ENCODE measurements around the gene NEK6. TPM values are rescaled to one million over a fixed set of nuclear protein-coding genes. Genes with fewer than 3 reads are reported as not detected.

Gene NEK6
- total RNA-seq, 1 donor from 2014 or later: 125 TPM

DNA sequence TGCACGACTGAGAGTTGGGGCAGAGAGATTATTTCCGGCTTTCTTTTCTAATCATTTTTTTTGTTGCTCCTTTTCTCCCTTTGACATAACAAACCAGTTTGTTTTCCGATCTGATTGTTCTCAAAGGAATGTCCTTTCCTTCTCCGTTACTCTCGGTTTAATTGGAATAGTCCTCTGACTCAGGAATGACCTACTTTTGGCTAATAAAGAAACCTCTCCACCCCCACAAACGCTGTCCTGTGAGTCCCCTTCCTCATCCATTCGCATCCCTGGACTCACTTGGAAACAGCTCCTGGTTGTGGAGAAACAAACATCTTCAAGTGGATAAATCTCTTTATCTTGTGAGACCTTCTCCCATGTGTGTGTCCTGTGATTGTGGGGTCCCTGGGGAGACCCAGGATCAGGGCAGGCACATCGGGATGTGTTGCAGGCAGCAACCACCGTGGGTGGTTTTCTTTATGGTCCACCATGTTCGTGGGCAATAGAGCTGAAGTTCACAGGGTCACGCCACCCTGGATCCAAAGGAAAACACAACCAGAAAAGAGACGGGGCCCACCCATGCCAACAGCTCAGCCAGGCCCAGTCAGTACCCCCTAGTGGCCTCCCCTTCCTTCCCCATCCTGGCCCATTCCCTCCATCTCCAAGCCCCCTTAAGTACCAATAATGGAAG, 45.2 kb upstream of the NEK6 start:
- Histone ChIP-seq H3K4me3 (no peak overlapping the region), H3K9me3 (no peaks in the 10 kb centered on the region), H3K36me3 (no peaks in the 10 kb centered on the region), H3K27ac (no peak overlapping the region), H3K27me3 (ENCODE audit: low read depth) (no peaks in the 10 kb centered on the region), H3K4me1 (peaks cover 42% of the 10 kb centered on the region)
- intact Hi-C loops (cut with DNase I): no loop called here
- DNase-seq: no peak
- no peak for ATAC-seq
- TF ChIP-seq, protein P1, sequence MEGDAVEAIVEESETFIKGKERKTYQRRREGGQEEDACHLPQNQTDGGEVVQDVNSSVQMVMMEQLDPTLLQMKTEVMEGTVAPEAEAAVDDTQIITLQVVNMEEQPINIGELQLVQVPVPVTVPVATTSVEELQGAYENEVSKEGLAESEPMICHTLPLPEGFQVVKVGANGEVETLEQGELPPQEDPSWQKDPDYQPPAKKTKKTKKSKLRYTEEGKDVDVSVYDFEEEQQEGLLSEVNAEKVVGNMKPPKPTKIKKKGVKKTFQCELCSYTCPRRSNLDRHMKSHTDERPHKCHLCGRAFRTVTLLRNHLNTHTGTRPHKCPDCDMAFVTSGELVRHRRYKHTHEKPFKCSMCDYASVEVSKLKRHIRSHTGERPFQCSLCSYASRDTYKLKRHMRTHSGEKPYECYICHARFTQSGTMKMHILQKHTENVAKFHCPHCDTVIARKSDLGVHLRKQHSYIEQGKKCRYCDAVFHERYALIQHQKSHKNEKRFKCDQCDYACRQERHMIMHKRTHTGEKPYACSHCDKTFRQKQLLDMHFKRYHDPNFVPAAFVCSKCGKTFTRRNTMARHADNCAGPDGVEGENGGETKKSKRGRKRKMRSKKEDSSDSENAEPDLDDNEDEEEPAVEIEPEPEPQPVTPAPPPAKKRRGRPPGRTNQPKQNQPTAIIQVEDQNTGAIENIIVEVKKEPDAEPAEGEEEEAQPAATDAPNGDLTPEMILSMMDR (IDR thresholded peaks at IDR 0.05): no peak

DNA sequence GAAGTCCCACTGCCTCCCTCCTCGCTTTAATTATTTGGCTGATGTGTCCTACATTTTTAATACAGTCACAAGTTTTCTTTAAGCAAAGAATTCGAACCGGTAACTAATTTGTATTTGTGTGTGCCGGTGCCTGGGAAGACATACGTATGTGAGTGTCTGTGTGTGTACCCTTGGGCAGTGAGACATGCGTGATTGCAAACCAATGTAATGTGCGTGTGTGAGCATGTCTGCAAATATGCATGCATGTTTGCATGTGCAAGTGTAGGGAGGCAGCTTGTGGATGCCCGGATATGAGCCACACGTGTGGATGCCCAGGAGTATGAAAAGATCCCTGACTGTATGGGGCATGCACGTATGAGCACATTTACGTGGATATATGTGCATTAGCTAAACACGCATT, 44.4 kb upstream of the NEK6 start:
- Histone ChIP-seq H3K36me3 (no peaks in the 10 kb centered on the region), H3K4me3 (no peak overlapping the region), H3K4me1 (peaks cover 49% of the 10 kb centered on the region), H3K27ac (no peak overlapping the region), H3K9me3 (no peaks in the 10 kb centered on the region), H3K27me3 (ENCODE audit: low read depth) (no peaks in the 10 kb centered on the region)
- DNase-seq (no peak), ATAC-seq (no peak)
- intact Hi-C loops (cut with DNase I): no loop called here
- TF ChIP-seq, protein P1 (IDR thresholded peaks at IDR 0.05): no peak

DNA sequence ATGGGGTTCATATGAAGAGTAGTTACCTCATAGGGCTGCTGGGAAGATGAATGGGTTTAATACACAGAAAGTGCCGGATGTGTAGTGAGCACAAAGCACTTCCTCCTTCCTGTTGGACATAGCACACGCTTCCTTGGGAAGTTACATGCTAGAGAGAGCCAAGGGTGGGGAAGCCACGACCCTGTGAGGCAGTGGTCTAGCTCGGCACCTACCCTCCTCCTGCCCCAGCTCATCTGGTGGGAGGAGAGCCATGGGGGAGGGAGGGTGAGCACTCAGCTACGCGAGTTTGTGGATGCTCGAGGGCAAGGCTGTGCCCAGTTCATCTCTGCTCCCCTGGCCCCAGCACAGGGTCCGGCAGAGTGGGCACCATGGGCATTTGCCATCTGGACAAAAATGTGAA, 43.6 kb upstream of the NEK6 start:
- Histone ChIP-seq H3K9me3 (no peaks in the 10 kb centered on the region), H3K27me3 (ENCODE audit: low read depth) (no peaks in the 10 kb centered on the region), H3K36me3 (no peaks in the 10 kb centered on the region), H3K4me3 (no peak overlapping the region), H3K27ac (no peak overlapping the region), H3K4me1 (peaks cover 57% of the 10 kb centered on the region)
- ATAC-seq: no peak
- TF ChIP-seq, protein P1 (IDR thresholded peaks at IDR 0.05): no peak
- no peak for DNase-seq
- intact Hi-C loops (cut with DNase I): no loop called here

DNA sequence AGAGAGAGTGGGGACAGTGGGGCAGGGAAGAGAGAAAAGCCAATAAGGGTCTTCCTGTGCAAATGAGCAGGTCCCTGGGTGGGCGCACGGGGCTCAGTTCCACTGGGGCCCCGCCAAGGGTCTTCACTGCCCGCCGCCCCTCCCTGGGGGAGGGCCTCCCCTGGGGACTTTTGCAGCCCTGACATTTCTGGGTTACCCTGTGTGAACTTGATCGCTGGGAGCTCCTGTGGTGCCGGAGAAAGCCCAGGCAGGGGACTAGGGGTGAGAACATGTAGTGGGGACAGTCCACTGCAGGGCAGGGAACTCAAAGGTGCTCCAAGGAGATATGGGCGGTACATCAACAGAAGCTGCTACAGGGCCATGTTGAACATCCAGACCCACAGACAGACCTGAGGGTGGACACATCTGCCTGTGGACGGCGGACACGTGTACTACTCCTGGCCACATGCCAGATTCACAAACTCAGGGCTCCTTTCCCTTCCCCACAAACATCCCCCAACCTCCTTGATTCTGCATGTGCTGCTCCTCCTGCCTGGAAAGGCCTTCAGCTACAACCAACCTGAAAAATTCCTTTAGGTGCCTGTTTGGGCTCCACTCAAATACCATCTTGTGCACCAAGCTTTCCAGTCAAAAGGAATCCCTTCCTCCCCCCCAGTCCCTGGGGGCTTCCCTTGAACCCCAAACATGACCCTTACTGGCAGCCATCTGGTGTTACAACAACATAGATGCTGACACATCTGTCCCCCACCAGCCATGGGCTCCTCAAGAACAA, 43.0 kb upstream of the NEK6 start:
- intact Hi-C loops (cut with DNase I): no loop called here
- TF ChIP-seq, protein P1 (IDR thresholded peaks at IDR 0.05): no peak
- Histone ChIP-seq H3K27ac (no peak overlapping the region), H3K36me3 (no peaks in the 10 kb centered on the region), H3K9me3 (no peaks in the 10 kb centered on the region), H3K27me3 (ENCODE audit: low read depth) (no peaks in the 10 kb centered on the region), H3K4me1 (peaks cover 63% of the 10 kb centered on the region), H3K4me3 (no peak overlapping the region)
- DNase-seq (no peak), ATAC-seq (no peak)

DNA sequence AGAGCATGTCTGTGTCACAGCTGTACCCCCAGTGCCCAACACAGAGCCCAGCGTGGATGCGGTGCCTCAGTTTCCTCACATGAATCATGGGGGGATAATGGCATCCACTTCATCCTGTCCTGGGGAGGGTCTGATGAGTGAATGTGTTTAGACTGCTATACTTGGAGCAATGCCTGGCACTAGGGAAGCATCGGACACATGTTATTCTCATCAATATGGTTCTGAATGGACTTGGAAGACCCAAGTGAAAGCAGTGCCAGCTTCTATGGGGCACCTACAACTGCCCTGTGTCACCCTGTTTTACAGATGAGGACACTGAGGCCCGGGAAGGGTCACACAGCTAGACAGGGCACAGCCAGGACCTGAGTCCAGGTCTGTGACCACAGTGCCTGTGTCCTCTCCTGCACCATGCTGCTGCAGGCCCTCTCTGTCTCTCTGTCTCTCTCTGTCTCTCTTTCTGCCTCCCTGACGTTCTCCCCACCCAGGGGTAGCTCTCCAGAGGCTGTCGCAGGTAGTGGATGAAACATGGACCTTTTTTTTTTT, 42.3 kb upstream of the NEK6 start:
- TF ChIP-seq, protein P1 (IDR thresholded peaks at IDR 0.05): no peak
- no peak for DNase-seq

More for the DNA sequence above, 42.3 kb upstream of the NEK6 start:
- Histone ChIP-seq H3K36me3 (no peaks in the 10 kb centered on the region), H3K27ac (no peak overlapping the region), H3K27me3 (ENCODE audit: low read depth) (no peaks in the 10 kb centered on the region), H3K9me3 (no peaks in the 10 kb centered on the region), H3K4me1 (peaks cover 69% of the 10 kb centered on the region), H3K4me3 (no peak overlapping the region)
- no peak for ATAC-seq
- intact Hi-C loops (cut with DNase I): no loop called here

Data from lower lobe of right lung (tissue), 2 donors.